Thyroid gland (tissue), 4 donors: ENCODE results near the gene PRAMEF13. TPM values are rescaled to one million over a fixed set of nuclear protein-coding genes. Genes with fewer than 3 reads are reported as not detected.
"Not testable (repeated sequence)": the region's sequence is repeated elsewhere in the genome, so short reads cannot be mapped to it uniquely, and the experiment has no call there.

Experiments used
- DNase-seq, 2 donors: peaks; one replicate each; pipeline ENCODE4 v3.0.0-alpha.2; 2019
- H3K27ac ChIP-seq, 3 donors: fragments of 200-600 bp; sonication (generic); 1 replicate in 2 of 3; 2 replicates in 1 of 3; pipeline ENCODE4 v1.5.1; 2016 to 2019; ENCODE audit warnings: mild to moderate bottlenecking in 1 of 3, moderate library complexity in 1 of 3
- H3K27me3 ChIP-seq: fragments of 200-600 bp; sonication (generic); one replicate; pipeline ENCODE4 v1.5.1; 2019
- H3K36me3 ChIP-seq, 2 donors: fragments of 200-600 bp; sonication (generic); one replicate each; pipeline ENCODE4 v1.5.1; 2016 to 2019
- H3K4me1 ChIP-seq, 2 donors: fragments of 200-600 bp; sonication (generic); one replicate each; pipeline ENCODE4 v1.5.1; 2017 to 2019
- H3K4me3 ChIP-seq, 3 donors: fragments of 200-600 bp; sonication (generic); replicated peaks in 1 of 3; 1 replicate in 2 of 3; 2 replicates in 1 of 3; pipeline ENCODE4 v1.5.1; 2016; ENCODE audit warnings: mild to moderate bottlenecking in 1 of 3
- H3K9me3 ChIP-seq: fragments of 200-600 bp; sonication (generic); one replicate; pipeline ENCODE4 v1.5.1; 2017
- CTCF ChIP-seq, 6 experiments: fragments of 200-600 bp in 3 of 6; fragments of 450-650 bp in 3 of 6; sonication (generic) in 3 of 6; IDR thresholded peaks; one replicate each; pipeline ENCODE4 v1.5.1; 2016 to 2019; ENCODE audit warnings: antibody characterized with exemption in 6 of 6, mild to moderate bottlenecking in 2 of 6, inconsistent platforms in 1 of 6, moderate library complexity in 1 of 6
- POLR2A ChIP-seq, 2 donors: fragments of 450-650 bp; IDR thresholded peaks; one replicate each; pipeline ENCODE4 v1.6.1; 2017; ENCODE audit warnings: antibody characterized with exemption in 2 of 2, mild to moderate bottlenecking in 2 of 2, moderate library complexity in 1 of 2
- WGBS, 2 donors: methylation state at CpG; one replicate each; pipeline ENCODE4 v1.1.5; 2017; 5-methylcytosine and 5-hydroxymethylcytosine counted together
- intact Hi-C: fragments of 100-400 bp; cut with DNase I; formaldehyde crosslinking; loops from one replicate; pipeline ENCODE4 v1.15.1; 2023
- total RNA-seq, 4 donors: library from RNA; depleted of rRNA; stranded (reverse); fragments of >200 nt; gene quantifications; one replicate each; pipeline ENCODE4 v1.2.3, GENCODE V29; 2016

PRAMEF13 gene
- total RNA-seq, 4 donors from 2014 or later, result not detected

- Histone ChIP-seq H3K36me3 (no peaks in the 10 kb centered on the region), H3K27ac (no peak overlapping the region), H3K4me1 (no peaks in the 10 kb centered on the region), H3K27me3 (peaks cover 4% of the 10 kb centered on the region), H3K9me3 (no peaks in the 10 kb centered on the region), H3K4me3 (no peak overlapping the region)
- WGBS, 2 donors, result 81 to 83% methylated on average over 7 of the region's 7 CpGs
- peak; percentile 32 to 60 for DNase-seq
- intact Hi-C loops, result no loop called here
- TF ChIP-seq CTCF (IDR thresholded peaks at IDR 0.05) (peak in 4 of 6 experiments; percentile 20 to 39 (median 32)), POLR2A (IDR thresholded peaks at IDR 0.05) (no peak)
These were observed 27.2 kb upstream of the PRAMEF13 start for GRCh38 chr1:13228343-13228781.

DNA sequence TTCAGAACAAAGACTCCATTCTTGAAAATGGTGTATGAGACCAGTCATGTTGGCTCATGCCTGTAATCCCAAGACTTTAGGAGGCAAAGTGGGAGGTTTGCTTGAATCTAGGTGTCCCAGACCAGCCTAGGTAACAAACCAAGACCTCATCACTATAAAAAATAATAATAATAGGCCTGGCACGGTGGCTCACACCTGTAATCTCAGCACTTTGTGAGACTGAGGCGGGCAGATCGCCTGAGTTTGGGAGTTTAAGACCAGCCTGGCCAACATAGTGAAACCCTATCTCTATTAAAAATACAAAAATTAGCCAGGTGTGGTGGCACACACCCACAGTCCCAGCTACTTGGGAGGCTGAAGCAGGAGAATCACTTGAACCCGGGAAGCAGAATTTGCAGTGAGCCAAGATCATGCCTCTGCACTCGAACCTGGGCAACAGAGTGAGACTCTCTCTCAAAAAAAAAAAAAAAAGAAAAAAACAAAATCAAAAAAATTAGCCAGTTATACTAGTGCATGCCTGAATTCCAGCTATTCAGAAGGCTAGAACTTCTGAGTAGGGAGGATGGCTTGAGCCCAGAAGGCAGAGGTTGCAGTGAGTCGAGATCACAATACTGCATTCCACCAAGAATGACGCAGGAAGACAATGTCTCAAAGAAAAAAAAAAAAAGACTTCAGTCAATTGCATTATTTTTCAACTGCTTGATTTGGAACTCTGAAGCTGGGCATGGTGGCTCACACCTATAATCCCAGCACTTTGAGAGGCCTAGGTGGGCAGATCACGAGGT is 26.3 kb upstream of the PRAMEF13 start:
- H3K4me3 ChIP-seq, intact Hi-C loops, H3K9me3 ChIP-seq, H3K27ac ChIP-seq, DNase-seq, H3K36me3 ChIP-seq, H3K4me1 ChIP-seq, H3K27me3 ChIP-seq: not testable (repeated sequence)
- WGBS, 2 donors, result 85 to 93% methylated on average over 8 of the region's 8 CpGs

DNA sequence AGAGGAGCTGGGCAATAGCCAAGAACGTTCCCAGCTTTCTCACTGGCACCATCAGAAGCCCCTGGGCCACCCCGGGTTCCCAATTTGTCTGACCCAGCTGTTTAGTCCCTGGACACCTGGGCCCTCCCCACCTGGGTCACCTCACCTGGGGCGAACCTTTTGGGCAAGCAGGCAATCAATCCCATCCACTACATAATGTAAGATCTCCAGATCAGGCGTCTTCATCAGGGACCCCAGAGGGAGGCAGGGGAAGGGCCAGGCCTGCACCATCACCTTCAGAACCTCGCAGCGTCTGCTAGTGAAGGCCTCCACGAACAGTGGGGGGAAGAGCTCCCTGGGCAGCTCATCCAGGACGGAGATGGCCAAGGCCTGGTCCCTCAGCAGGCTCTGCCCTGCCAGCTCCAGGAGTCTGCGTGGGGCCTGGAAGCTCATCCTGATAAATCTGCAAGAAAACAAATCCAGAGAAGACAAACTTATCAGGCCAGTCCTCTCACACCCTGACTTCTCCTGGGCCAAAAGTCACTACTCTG is 24.5 kb upstream of the PRAMEF13 start, which contains the start of gene PRAMEF18:
PRAMEF18 (minus strand) TSS at position 480 of the 530 bp plus-strand sequence; CDS start at position 432, 48 bp downstream.
- DNase-seq, H3K27ac ChIP-seq, H3K27me3 ChIP-seq, intact Hi-C loops, H3K4me3 ChIP-seq, H3K4me1 ChIP-seq, H3K36me3 ChIP-seq, H3K9me3 ChIP-seq: not testable (repeated sequence)
- WGBS, 2 donors, result 76 to 87% methylated on average over 6 to 7 of the region's 9 CpGs

- Histone ChIP-seq H3K27ac (no peak overlapping the region), H3K4me3 (no peak overlapping the region), H3K4me1 (no peaks in the 10 kb centered on the region), H3K27me3 (peaks cover 4% of the 10 kb centered on the region), H3K36me3 (no peaks in the 10 kb centered on the region), H3K9me3 (no peaks in the 10 kb centered on the region)
- intact Hi-C loops, result no loop called here
- 79 to 87% methylated on average over 5 of the region's 5 CpGs for WGBS, 2 donors
- no peak for DNase-seq
- no peak for TF ChIP-seq POLR2A (IDR thresholded peaks at IDR 0.05)
- TF ChIP-seq CTCF (IDR thresholded peaks at IDR 0.05), result no peak
These were observed 23.4 kb upstream of the PRAMEF13 start for GRCh38 chr1:13224480-13225060.

DNA sequence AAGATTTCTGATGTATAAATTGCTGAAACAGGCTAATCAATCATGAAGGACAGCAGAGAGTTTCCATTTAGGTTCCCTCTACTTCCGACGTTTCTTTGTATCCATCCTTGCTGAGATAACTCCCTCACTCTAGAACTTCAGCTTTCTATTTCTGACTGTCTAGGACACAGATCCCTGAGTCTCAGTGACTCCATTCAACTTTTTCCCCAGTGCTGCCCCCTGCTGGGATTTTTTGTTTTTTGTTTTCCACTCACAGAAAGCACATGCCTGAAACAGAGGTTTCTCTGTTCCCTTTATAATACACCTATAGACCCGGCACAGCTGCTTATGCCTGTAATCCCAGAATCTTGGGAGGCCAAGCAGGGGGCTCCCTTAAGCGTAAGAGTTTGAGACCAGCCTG is 21.6 kb upstream of the PRAMEF13 start:
- no CpG with 5 or more reads among the region's 4 CpGs for WGBS, 2 donors
- intact Hi-C loops, result not testable (repeated sequence)

DNA sequence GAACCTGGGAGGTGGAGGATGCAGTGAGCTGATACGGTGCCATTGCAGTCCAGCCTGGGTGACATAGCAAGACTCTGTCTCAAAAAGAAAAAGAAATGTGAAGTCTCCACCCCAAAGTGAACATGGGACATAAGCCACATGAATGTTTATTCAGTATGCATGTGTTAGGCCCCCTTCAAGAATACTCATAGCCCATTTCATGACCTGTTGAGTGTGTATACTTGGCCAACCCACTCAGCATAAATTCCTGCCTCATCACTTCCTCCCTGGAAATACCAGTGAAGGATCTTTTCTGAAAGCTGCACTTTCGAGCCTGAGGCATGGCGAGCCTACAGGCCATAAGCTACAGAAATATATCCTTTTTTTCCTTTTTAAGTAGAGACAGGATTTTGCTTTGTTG is 18.0 kb upstream of the PRAMEF13 start:
- H3K4me3 ChIP-seq, DNase-seq, H3K9me3 ChIP-seq, intact Hi-C loops, H3K27ac ChIP-seq, H3K4me1 ChIP-seq, H3K36me3 ChIP-seq, H3K27me3 ChIP-seq: not testable (repeated sequence)
- WGBS, 2 donors, result no CpG with 5 or more reads among the region's 3 CpGs

More for the DNA sequence above, 21.6 kb upstream of the PRAMEF13 start:
- not testable (repeated sequence) for H3K27me3 ChIP-seq, H3K27ac ChIP-seq, H3K36me3 ChIP-seq, DNase-seq, H3K9me3 ChIP-seq, H3K4me3 ChIP-seq, H3K4me1 ChIP-seq

- H3K27me3 ChIP-seq, H3K27ac ChIP-seq, H3K4me3 ChIP-seq, H3K4me1 ChIP-seq, H3K9me3 ChIP-seq, intact Hi-C loops, H3K36me3 ChIP-seq, DNase-seq: not testable (repeated sequence)
- WGBS, 2 donors, result no CpG with 5 or more reads among the region's 7 CpGs
These were observed 15.4 kb upstream of the PRAMEF13 start for GRCh38 chr1:13216619-13217018.

DNA sequence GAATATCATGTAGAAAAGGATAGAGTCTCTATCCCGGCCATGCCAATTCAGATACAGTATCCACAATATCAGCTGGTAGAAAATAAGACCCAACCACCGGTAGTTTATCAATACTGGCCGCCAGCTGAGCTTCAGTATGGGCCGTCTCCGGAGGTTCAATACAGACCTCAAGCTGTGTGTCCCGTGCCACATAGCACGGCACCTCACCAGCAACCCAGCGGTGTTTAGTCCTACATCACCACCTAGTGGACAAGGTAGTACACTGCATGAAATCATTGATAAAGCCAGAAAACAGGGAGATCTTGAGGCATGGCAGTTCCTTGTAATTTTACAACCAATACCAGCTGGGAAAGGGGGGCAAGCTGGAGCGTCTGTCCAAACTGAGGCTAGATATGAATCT is 7.5 kb upstream of the PRAMEF13 start:
- H3K27me3 ChIP-seq, H3K9me3 ChIP-seq, intact Hi-C loops, H3K4me1 ChIP-seq, H3K36me3 ChIP-seq, H3K27ac ChIP-seq, H3K4me3 ChIP-seq, DNase-seq: not testable (repeated sequence)
- WGBS, 2 donors, result no CpG with 5 or more reads among the region's 9 CpGs

GRCh38 chr1:13171548-13171947 is 29.7 kb downstream of the PRAMEF13 start, which contains the start of gene PRAMEF9:
TSS of gene PRAMEF9 (plus strand) at chr1:13171848. CDS start at chr1:13175281, 3,433 bp downstream.
- intact Hi-C loops, H3K27me3 ChIP-seq, H3K27ac ChIP-seq, DNase-seq, H3K36me3 ChIP-seq, H3K4me1 ChIP-seq, H3K9me3 ChIP-seq, H3K4me3 ChIP-seq: not testable (repeated sequence)
- 82% methylated on average over 1 of the region's 2 CpGs; no CpG with 5 or more reads in 1 of the 2 donors for WGBS, 2 donors

GRCh38 chr1:13165531-13165930 is 35.7 kb downstream of the PRAMEF13 start, which contains the start of gene HNRNPCL4:
TSS of gene HNRNPCL4 (minus strand) at chr1:13165631. CDS start at chr1:13165467, 164 bp downstream.
- H3K27ac ChIP-seq, H3K27me3 ChIP-seq, H3K4me3 ChIP-seq, H3K9me3 ChIP-seq, H3K36me3 ChIP-seq, DNase-seq, H3K4me1 ChIP-seq, intact Hi-C loops: not testable (repeated sequence)
- WGBS, 2 donors, result no CpG with 5 or more reads among the region's 8 CpGs
